A673 (cell line): ENCODE data around the gene PLTP. TPM values are rescaled to one million over a fixed set of nuclear protein-coding genes. Genes with fewer than 3 reads are reported as not detected.
"Not testable (repeated sequence)": the region's sequence is repeated elsewhere in the genome, so short reads cannot be mapped to it uniquely, and the experiment has no call there.

Experiments used
- BruUV-seq: library from RNA; stranded (reverse); fragments of 400-500 nt; replicated peaks from 2 replicates; lab custom pipeline; 2021; lab: Mats Ljungman, UMichigan
- CTCF ChIA-PET: fragments of 300-600 bp; sonication (Branson Sonifier 250); formaldehyde crosslinking; loops from one replicate; lab custom pipeline; 2022; ENCODE audit warnings: antibody characterized with exemption; lab: Charles Lee
- POLR2A ChIA-PET: fragments of 300-600 bp; sonication (Branson Sonifier 250); formaldehyde crosslinking; loops from one replicate; lab custom pipeline; 2022; ENCODE audit warnings: antibody characterized with exemption; ENCODE audit not compliant: low non-redundant PET; lab: Charles Lee
- DNase-seq: peaks from one replicate; pipeline ENCODE4 v3.0.0-alpha.2; 2015; ENCODE audit warnings: low spot score
- H3K27ac ChIP-seq: fragments of 200-600 bp; sonication (generic); 2 replicates; pipeline ENCODE4 v1.5.1; 2016; ENCODE audit warnings: mixed run types, low read depth, mild to moderate bottlenecking, mixed read lengths, antibody characterized with exemption, low read length; ENCODE audit not compliant: poor library complexity, severe bottlenecking
- H3K27me3 ChIP-seq: fragments of 200-600 bp; sonication (generic); replicated peaks from 2 replicates; pipeline ENCODE4 v1.6.1; 2017; ENCODE audit warnings: mixed run types, low read depth, mild to moderate bottlenecking, mixed read lengths, antibody characterized with exemption, low read length; ENCODE audit not compliant: insufficient read depth, poor library complexity
- H3K36me3 ChIP-seq: fragments of 200-600 bp; sonication (generic); 2 replicates; pipeline ENCODE4 v1.6.1; 2016; ENCODE audit warnings: mixed run types, mild to moderate bottlenecking, mixed read lengths, antibody characterized with exemption, low read length; ENCODE audit not compliant: insufficient read depth, poor library complexity, severe bottlenecking
- H3K4me1 ChIP-seq: fragments of 200-600 bp; sonication (generic); 2 replicates; pipeline ENCODE4 v1.6.1; 2017; ENCODE audit warnings: mixed run types, mild to moderate bottlenecking, mixed read lengths, antibody characterized with exemption, low read length; ENCODE audit not compliant: insufficient read depth, poor library complexity, severe bottlenecking
- H3K4me3 ChIP-seq: fragments of 200-600 bp; sonication (generic); 2 replicates; pipeline ENCODE4 v1.5.1; 2016; ENCODE audit warnings: low read depth, mixed run types, mild to moderate bottlenecking, mixed read lengths, low read length; ENCODE audit not compliant: poor library complexity, severe bottlenecking
- H3K9me3 ChIP-seq: fragments of 200-600 bp; sonication (generic); 2 replicates; pipeline ENCODE4 v1.6.1; 2016; ENCODE audit warnings: mixed run types, low read depth, mild to moderate bottlenecking, mixed read lengths, antibody characterized with exemption, low read length; ENCODE audit not compliant: poor library complexity, severe bottlenecking
- CTCF ChIP-seq: fragments of 300-800, 200-600 bp; sonication (generic); conservative IDR thresholded peaks from 2 replicates; pipeline ENCODE4 v1.5.1; 2017; ENCODE audit warnings: low read depth, mild to moderate bottlenecking, antibody characterized with exemption, low read length, moderate library complexity, mixed read lengths
- EZH2 ChIP-seq: fragments of 200-600 bp; sonication (generic); IDR thresholded peaks from 2 replicates; pipeline ENCODE4 v1.6.1; 2017; ENCODE audit warnings: borderline replicate concordance, low read depth, mild to moderate bottlenecking, mixed read lengths, antibody characterized with exemption, low read length; ENCODE audit not compliant: poor library complexity, severe bottlenecking
- intact Hi-C: fragments of 100-400 bp; cut with micrococcal nuclease; formaldehyde crosslinking; loops from one replicate; pipeline ENCODE4 v1.10.0; 2022; ENCODE audit not compliant: unreplicated experiment
- total RNA-seq: library from RNA; stranded (reverse); gene quantifications from 2 replicates; pipeline ENCODE4 v1.2.3, GENCODE V29; 2021

The PLTP gene
- total RNA-seq, 1 experiment from 2014 or later, result 58.3 TPM

GRCh38 chr20:45874576-45874975 is 37.4 kb downstream of the PLTP start:
- Histone ChIP-seq H3K27ac (no peak overlapping the region), H3K27me3 (no peaks in the 10 kb centered on the region), H3K4me3 (no peak overlapping the region), H3K36me3 (no peaks in the 10 kb centered on the region), H3K9me3 (no peaks in the 10 kb centered on the region), H3K4me1 (no peaks in the 10 kb centered on the region)
- BruUV-seq, result no TSS peak
- no peak for DNase-seq
- TF ChIP-seq CTCF (no peak), EZH2 (no peak)
- ChIA-PET CTCF (no interaction called here), POLR2A (no interaction called here)
- intact Hi-C loops, result no loop called here

- H3K27ac ChIP-seq, CTCF ChIA-PET: not testable (repeated sequence)
These were observed 37.9 kb downstream of the PLTP start for GRCh38 chr20:45874104-45874481.

GRCh38 chr20:45873409-45874103 is 38.4 kb downstream of the PLTP start:
- no TSS peak for BruUV-seq
- no peak overlapping the region for H3K4me3 ChIP-seq
- no peaks in the 10 kb centered on the region for H3K27me3 ChIP-seq
- DNase-seq, result no peak
- TF ChIP-seq CTCF (no peak), EZH2 (no peak)
- ChIA-PET CTCF (no interaction called here), POLR2A (no interaction called here)
- intact Hi-C loops, result no loop called here
- no peaks in the 10 kb centered on the region for H3K36me3 ChIP-seq
- no peak overlapping the region for H3K27ac ChIP-seq
- no peaks in the 10 kb centered on the region for H3K9me3 ChIP-seq
- no peaks in the 10 kb centered on the region for H3K4me1 ChIP-seq

More at GRCh38 chr20:45874104-45874481, 37.9 kb downstream of the PLTP start:
- H3K27me3 ChIP-seq, H3K4me3 ChIP-seq, H3K9me3 ChIP-seq, POLR2A ChIA-PET, H3K4me1 ChIP-seq, intact Hi-C loops, DNase-seq, H3K36me3 ChIP-seq, BruUV-seq: not testable (repeated sequence)

GRCh38 chr20:45872626-45873025 is 39.3 kb downstream of the PLTP start:
- Histone ChIP-seq H3K4me1 (no peaks in the 10 kb centered on the region), H3K4me3 (no peak overlapping the region), H3K36me3 (no peaks in the 10 kb centered on the region), H3K9me3 (no peaks in the 10 kb centered on the region), H3K27ac (no peak overlapping the region), H3K27me3 (no peaks in the 10 kb centered on the region)
- intact Hi-C loops, result no loop called here
- no TSS peak for BruUV-seq
- TF ChIP-seq CTCF (no peak), EZH2 (no peak)
- DNase-seq, result no peak
- ChIA-PET POLR2A (no interaction called here), CTCF (no interaction called here)
